ENCODE data around the gene PTPN23. TPM values are rescaled to one million over a fixed set of nuclear protein-coding genes. Genes with fewer than 3 reads are reported as not detected.

The PTPN23 gene
- total RNA-seq, 4 donors from 2014 or later, result 26.9 to 199 (median 55.1) TPM

DNA sequence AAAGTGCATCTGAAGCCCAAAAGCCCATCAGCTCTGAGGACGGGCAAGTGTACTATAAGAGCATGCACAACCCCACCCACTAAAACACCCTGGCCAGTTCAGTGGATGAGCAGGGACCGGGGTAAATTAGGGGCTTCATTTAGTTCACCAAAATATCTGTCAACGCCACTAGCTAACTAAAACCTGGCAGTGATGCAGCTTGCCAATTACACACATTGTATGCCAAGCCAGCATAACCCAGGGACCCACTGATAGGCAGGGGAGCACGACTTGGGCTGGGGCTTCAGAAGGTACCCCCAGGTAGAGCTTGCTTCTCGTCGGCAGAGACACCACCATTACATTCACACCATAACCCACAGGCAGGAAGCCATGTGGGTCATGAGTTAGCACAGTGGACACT is 47.0 kb downstream of the PTPN23 start:
- intact Hi-C loops (cut with DNase I; ENCODE audit: low total_unique reads) (no loop called here), in situ Hi-C loops (cut with MboI; ENCODE audit: low pct_ligation_motif_present in 1 of 4, low pct_unique_long_range_greater_than_20kb in 1 of 4, low sequenced_read_pairs in 3 of 4) (no loop called here)
- no peaks in the 10 kb centered on the region for H3K36me3 ChIP-seq
- H3K9me3 ChIP-seq, result no peaks in the 10 kb centered on the region
- peaks cover 0 to 19% (median 14%) of the 10 kb centered on the region in 4 donors for H3K4me1 ChIP-seq
- WGBS, 2 donors (ENCODE audit: low coverage in 1 of 2), result 88 to 90% methylated on average over 3 to 6 of the region's 6 CpGs
- no peak overlapping the region for H3K27ac ChIP-seq
- DNase-seq, result no peak
- TF ChIP-seq POLR2AphosphoS5 (IDR thresholded peaks at IDR 0.05) (no peak), EP300 (IDR thresholded peaks at IDR 0.05; ENCODE audit: low read depth) (no peak), POLR2A (IDR thresholded peaks at IDR 0.05) (no peak)
- TF ChIP-seq, protein P1, sequence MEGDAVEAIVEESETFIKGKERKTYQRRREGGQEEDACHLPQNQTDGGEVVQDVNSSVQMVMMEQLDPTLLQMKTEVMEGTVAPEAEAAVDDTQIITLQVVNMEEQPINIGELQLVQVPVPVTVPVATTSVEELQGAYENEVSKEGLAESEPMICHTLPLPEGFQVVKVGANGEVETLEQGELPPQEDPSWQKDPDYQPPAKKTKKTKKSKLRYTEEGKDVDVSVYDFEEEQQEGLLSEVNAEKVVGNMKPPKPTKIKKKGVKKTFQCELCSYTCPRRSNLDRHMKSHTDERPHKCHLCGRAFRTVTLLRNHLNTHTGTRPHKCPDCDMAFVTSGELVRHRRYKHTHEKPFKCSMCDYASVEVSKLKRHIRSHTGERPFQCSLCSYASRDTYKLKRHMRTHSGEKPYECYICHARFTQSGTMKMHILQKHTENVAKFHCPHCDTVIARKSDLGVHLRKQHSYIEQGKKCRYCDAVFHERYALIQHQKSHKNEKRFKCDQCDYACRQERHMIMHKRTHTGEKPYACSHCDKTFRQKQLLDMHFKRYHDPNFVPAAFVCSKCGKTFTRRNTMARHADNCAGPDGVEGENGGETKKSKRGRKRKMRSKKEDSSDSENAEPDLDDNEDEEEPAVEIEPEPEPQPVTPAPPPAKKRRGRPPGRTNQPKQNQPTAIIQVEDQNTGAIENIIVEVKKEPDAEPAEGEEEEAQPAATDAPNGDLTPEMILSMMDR (IDR thresholded peaks at IDR 0.05), result no peak
- H3K4me3 ChIP-seq, result no peak overlapping the region
- H3K27me3 ChIP-seq, result no peaks in the 10 kb centered on the region

DNA sequence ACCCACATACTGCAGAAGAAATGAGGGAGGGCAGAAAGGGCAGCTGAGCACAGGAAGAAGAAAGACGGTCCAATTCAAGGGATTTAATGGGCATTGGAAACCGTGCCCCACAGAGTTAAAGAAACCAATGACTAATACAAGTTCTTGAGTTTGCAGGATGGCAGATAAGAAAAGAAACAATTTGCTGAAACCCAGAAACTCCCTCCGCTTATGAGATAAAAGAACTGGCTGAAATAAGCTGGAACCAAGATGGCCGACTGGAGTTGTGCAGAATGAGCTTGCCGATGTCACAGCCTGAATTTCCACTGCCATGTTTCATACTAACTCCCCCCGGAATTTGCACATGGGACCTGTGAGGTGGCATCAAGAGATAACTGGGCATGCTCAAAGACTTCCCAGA is 47.8 kb downstream of the PTPN23 start:
- WGBS, 2 donors (ENCODE audit: low coverage in 1 of 2), result 82 to 87% methylated on average over 3 to 6 of the region's 6 CpGs
- intact Hi-C loops (cut with DNase I; ENCODE audit: low total_unique reads), result no loop called here
- in situ Hi-C loops (cut with MboI; ENCODE audit: low pct_ligation_motif_present in 1 of 4, low pct_unique_long_range_greater_than_20kb in 1 of 4, low sequenced_read_pairs in 3 of 4), result no loop called here

DNA sequence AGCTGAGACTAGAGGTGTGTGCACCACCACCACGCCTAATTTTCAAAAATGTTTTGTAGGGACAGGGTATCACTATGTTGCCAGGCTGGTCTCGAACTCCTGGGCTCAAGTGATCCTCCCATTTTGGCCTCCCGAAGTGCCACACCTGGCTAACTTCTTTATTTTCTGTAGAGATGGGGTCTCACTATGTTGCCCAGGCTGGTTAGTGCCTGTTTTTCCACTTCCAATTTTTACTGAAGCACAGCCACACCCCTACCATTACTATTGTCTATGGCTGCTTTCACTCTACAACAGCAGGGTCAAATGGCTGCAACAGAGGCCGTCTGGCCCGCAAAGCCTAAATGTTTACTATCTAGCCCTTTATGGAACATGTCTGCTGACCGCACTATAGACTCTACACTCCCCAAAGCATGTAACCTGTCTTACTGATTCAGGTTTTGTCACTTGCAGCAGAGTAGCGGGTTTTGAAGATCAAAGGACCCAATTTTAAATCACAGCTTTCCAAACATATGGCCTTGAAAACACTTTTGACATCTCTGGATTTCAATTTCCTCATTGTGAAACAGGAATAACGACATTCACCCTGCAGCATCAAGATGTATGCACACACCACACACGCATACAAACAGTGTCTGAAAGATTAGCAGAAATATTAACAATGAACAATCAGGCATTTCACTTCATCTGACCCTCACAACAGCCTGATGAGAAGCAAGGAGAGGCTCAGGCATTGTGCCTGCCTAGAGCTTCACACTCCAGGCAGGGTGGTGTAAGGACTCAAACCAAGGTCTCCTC is 48.9 kb downstream of the PTPN23 start:
- peaks cover 0 to 9% (median 0%) of the 10 kb centered on the region in 4 donors for H3K36me3 ChIP-seq
- 93% methylated on average over 8 to 9 of the region's 9 CpGs for WGBS, 2 donors (ENCODE audit: low coverage in 1 of 2)
- no peak for TF ChIP-seq POLR2AphosphoS5 (IDR thresholded peaks at IDR 0.05)
- TF ChIP-seq, protein P1 (IDR thresholded peaks at IDR 0.05), result no peak
- TF ChIP-seq POLR2A (IDR thresholded peaks at IDR 0.05), result no peak
- TF ChIP-seq EP300 (IDR thresholded peaks at IDR 0.05; ENCODE audit: low read depth), result no peak
- in situ Hi-C loops (cut with MboI; ENCODE audit: low pct_ligation_motif_present in 1 of 4, low pct_unique_long_range_greater_than_20kb in 1 of 4, low sequenced_read_pairs in 3 of 4), result no loop called here
- no peak overlapping the region for H3K27ac ChIP-seq
- H3K27me3 ChIP-seq, result no peaks in the 10 kb centered on the region
- DNase-seq, result no peak
- no peak overlapping the region for H3K4me3 ChIP-seq
- H3K4me1 ChIP-seq, result peaks cover 0 to 28% (median 16%) of the 10 kb centered on the region in 4 donors
- intact Hi-C loops (cut with DNase I; ENCODE audit: low total_unique reads), result no loop called here
- no peaks in the 10 kb centered on the region for H3K9me3 ChIP-seq

More for the DNA sequence above, 47.8 kb downstream of the PTPN23 start:
- no peak for DNase-seq
- Histone ChIP-seq H3K4me1 (peaks cover 0 to 25% (median 14%) of the 10 kb centered on the region in 4 donors), H3K9me3 (no peaks in the 10 kb centered on the region), H3K27ac (no peak overlapping the region), H3K27me3 (no peaks in the 10 kb centered on the region), H3K4me3 (no peak overlapping the region), H3K36me3 (no peaks in the 10 kb centered on the region)
- no peak for TF ChIP-seq EP300 (IDR thresholded peaks at IDR 0.05; ENCODE audit: low read depth)
- TF ChIP-seq POLR2AphosphoS5 (IDR thresholded peaks at IDR 0.05), result no peak
- TF ChIP-seq, protein P1 (IDR thresholded peaks at IDR 0.05), result no peak
- no peak for TF ChIP-seq POLR2A (IDR thresholded peaks at IDR 0.05)

DNA sequence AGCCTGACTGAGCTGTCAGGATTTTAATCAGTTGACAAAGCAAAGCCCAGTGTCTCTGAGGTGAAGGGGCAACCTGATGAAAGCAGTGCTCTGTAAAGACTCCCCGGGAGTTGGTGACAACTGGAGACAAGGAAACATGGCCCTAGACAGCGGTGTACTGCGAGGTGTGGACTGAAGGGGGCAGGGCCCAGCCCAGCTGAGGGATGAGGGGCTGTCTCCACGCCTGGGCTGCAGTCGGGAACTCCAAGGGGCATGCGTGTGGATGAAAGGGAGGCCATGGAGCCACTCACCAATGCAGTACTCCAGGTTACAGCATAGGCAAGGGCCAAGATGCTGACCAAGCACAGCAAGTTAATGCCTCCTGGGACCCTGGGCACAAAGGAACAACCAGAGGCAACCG is 49.8 kb downstream of the PTPN23 start:
- intact Hi-C loops (cut with DNase I; ENCODE audit: low total_unique reads), result no loop called here
- 90% methylated on average over 7 of the region's 7 CpGs; no CpG with 5 or more reads in 1 of the 2 donors for WGBS, 2 donors (ENCODE audit: low coverage in 1 of 2)
- TF ChIP-seq POLR2A (IDR thresholded peaks at IDR 0.05) (no peak), POLR2AphosphoS5 (IDR thresholded peaks at IDR 0.05) (no peak), EP300 (IDR thresholded peaks at IDR 0.05; ENCODE audit: low read depth) (no peak)
- TF ChIP-seq, protein P1 (IDR thresholded peaks at IDR 0.05), result no peak
- no peaks in the 10 kb centered on the region for H3K9me3 ChIP-seq
- peaks cover 0 to 9% (median 0%) of the 10 kb centered on the region in 4 donors for H3K36me3 ChIP-seq
- peaks cover 0 to 28% (median 10%) of the 10 kb centered on the region in 4 donors for H3K4me1 ChIP-seq
- in situ Hi-C loops (cut with MboI; ENCODE audit: low pct_ligation_motif_present in 1 of 4, low pct_unique_long_range_greater_than_20kb in 1 of 4, low sequenced_read_pairs in 3 of 4), result no loop called here
- no peak for DNase-seq
- no peak overlapping the region for H3K27ac ChIP-seq
- no peak overlapping the region for H3K4me3 ChIP-seq
- H3K27me3 ChIP-seq, result no peaks in the 10 kb centered on the region
